DMS 273 (cell line): ENCODE data around the gene TERB1.

Experiments
- DNase-seq: peaks from one replicate; lab custom pipeline; 2025; ENCODE audit not compliant: unreplicated experiment; lab: John Stamatoyannopoulos, UW

Gene TERB1, protein sequence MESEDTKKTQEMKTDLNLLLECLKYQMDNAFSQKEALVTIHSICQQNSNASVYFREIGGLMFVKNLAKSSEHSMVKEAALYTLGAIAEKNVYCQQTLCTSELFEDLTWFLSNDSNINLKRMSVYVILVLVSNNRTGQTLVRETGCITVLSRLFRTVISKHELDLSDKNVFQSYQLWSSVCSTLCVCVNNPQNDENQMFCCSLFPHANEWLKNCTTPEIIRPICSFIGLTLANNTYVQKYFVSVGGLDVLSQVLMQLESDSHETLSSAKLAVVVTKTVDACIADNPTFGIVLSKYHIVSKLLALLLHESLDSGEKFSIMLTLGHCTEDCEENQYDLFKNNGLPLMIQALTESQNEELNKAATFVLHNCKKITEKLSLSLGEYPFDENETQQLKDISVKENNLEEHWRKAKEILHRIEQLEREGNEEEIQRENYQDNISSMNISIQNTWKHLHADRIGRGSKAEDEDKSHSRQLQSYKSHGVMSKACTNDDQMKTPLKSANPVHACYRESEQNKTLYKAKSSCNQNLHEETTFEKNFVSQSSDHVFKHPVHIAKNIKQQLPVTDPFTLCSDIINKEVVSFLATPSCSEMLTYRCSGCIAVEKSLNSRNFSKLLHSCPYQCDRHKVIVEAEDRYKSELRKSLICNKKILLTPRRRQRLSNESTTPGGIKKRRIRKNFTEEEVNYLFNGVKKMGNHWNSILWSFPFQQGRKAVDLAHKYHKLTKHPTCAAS

DNA sequence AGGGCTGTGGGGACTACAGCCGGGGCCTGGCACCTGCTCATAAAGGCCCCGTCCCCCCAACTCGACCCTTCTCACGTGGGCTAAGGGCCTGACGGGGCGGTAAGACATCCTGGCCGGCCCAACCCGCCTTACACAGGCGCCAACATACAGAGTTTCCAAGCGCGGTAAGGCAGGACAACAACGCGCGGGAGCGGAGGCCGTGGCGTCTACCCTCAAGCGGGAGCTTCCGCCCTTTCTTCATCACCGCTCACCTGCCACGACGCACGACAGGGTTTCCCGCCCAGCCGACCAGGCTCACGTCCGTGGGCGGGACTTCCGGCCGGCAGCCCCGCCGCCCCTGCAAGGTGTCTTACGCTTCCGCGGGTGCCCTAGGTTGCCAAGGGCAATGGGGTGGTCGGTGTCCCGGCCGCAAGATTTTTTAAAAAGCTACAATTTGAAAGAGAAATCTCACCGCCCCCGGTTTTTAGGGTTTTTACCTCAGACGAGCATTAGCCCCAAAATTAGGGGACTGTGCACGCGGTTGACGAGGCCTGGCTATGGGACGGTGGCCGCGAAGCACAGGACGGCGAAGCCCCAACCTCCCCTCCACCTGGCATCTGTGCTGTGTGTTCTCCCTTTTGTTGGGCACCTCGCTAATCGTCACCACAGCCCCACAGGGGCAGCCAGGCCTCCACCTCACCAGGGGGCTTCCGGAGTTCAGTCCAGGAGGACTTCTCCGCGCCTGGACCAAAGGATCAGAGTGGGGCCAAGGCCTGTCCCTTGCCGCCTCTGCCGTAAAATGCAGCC is at the start of gene TERB1:
TSS of gene TERB1 (minus strand) at position 265 of the 786 bp plus-strand sequence. CDS start 4,786 bp downstream, outside the sequence.
- no peak for DNase-seq

DNA sequence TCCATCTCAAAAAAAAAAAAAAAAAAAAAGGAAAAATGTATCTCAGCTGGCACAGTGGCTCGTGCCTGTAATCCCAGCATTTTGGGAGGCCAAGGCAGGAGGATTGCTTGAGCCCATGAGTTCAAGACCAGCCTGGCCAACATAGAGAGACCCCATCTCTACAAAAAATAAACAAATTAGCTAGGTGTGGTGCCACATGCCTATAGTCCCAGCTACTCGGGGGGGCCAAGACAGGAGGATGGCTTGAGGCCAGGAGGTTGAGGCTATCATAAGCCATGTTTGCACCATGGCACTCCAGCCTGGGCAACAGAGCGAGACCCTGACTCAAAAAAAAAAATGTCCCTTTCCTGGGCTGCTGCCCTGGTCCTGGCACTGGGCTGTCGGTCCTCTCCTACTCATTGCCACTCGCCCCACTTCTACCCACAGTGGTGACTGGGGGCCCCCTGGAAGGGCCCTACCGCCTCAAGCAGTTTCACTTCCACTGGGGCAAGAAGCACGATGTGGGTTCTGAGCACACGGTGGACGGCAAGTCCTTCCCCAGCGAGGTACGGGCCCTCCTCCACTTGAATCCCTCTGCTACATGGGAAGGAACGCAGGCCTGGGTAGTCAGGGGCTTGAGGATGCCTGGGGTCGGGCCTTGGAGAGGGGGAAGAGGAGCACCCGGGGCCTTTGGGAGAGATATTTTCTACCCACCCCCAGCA is 48.9 kb upstream of the TERB1 start:
- no peak for DNase-seq

DNA sequence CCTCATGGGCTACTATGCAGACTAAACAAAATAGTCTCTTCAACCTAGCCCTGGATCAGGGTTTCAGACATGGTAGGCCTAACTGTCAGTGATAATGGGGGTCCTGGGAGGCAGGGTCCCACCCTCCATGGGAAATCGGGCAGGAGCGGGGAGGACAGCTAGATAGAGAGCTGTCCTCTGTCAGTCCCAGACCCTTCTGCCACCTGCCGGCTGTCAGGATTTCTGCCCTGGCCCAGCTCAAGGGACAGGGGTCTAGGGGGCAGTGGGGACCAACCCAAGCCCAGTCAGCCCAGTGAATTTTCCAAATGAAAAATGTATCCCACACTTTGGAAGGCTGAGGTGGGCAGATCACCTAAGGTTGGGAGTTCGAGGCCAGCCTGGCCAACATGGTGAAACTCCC is 48.2 kb upstream of the TERB1 start:
- DNase-seq, result no peak

DNA sequence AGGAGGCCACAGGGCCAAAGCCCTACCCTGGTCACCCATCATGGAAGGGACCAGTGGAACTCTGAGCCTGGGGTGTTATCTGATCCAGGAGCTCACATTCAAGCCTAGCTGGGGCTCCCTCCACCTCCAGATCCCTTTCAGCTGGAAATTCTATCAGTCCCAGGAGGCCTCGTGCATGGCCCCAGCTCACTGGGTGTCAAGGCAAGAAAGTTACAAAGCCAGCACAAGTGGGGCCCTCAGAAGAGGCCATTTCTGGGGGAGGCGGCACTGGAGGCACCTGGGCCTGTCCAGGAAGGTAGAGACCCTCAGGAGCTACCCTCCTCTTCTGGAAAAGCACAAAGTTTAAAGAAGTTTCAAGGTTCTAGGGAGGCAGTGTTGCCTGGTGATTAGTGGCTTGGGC is 47.6 kb upstream of the TERB1 start:
- no peak for DNase-seq

DNA sequence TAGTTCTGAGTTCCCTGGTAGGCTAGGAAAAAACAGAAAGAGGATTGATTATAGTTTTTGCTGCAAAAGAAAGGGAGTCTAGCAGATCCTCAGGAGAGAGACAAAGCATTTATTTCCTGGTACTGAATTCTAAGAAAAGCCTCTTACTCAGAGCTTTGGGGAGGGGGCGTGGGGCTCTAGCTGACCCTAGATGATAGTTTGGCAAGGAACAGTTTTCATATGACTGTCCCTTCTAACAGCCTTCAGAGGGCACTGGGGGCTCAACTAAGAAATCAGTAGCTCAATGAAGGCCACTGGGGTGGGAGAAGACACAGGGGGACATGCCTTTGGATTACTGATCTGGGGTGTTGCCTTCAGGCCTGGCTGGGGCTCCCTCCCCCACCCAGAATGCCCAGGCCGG is 46.8 kb upstream of the TERB1 start:
- DNase-seq, result no peak

DNA sequence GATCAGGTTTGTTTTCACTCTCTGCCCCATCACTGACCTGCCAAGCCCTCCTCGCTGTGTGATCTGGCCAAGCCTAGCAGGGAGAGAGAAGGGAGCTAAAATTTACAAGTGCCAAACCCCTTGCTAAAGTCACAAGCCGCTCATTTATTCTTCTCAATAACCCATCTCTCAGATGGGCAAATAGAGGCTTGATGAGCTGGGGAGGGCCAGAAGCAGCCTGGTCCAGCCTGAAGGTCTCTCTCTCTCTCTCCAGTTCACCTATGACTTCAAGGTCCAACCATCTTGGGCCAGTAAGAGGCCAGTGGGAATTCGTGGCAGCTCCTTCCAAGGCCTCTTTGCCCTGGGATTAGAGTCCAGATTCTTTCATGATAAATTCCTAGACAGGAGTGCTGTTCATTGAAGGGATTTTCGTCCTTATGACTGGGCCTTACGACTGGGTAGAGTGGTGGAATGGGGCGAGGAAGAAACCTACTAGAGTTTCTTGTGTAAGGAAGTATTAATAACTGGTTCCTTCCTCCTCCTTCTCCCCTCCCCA is 46.2 kb upstream of the TERB1 start:
- DNase-seq, result no peak

DNA sequence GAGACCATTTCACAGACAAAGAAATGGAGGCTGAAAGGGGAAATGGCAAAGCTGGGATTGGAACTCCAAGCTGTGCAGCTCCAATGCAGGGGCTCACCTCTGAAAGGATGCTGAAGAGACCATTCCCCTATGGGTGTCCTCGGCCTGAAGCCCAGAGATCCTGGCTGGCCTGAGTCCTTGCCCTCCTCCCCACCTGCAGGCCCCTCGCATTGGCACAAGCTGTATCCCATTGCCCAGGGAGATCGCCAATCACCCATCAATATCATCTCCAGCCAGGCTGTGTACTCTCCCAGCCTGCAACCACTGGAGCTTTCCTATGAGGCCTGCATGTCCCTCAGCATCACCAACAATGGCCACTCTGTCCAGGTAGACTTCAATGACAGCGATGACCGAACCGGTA is 45.4 kb upstream of the TERB1 start:
- no peak for DNase-seq

DNA sequence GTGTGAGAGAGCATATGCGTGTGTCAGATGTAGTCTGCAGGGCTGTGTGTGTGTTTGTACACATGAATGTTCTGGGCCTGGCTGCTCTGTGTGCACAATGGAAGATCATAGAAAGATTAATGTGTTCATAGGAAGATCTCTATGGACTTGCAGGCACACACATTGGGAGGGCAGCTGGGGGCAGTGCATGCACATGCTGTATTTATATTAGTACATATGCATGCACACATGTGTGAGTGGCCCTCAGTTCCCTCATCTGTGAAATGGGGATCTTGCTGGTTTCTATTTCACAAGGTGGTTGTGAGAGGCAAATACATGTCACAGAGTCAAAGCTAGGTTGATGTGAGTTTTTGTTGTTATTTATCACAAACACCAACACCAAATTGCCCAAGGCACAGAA is 44.9 kb upstream of the TERB1 start:
- no peak for DNase-seq

DNA sequence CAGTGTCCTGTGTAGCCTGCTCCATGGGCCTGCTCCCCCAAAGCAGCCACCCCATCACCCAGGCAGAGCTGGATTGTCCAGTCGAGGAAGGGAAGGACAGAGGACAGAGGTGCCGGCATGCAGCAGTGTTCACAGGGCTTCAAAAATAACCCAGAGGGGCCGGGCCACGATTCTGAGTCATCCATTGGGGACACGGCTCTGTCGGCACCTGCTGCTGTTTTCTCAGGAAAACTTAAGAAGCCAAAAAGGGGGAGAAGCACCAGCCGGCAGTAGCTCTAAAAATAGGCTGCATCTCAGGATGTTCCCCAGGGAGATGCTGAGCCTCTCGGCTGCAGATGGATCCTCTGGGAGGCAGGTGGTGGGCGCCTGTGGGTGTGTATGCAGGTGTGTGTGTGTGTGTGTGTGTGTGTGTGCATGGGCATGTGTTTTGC is 44.4 kb upstream of the TERB1 start:
- DNase-seq, result peak; percentile 86

DNA sequence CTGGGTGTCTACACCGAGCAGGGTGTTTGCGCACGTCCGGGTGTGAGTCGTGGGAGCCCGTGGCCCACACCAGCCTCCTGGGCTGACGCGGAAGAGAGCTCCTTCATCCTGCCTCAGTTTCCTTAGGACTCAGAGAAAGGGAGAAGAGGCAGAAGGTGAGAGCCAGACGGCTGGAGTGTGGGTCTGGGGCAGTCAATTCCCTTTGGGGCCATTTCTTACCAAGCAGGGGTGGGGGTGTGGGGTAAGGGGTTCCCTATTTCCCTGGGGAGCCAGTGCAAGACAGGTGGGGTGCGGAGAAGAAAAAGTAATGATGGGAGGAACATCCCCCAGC is 43.7 kb upstream of the TERB1 start:
- no peak for DNase-seq

DNA sequence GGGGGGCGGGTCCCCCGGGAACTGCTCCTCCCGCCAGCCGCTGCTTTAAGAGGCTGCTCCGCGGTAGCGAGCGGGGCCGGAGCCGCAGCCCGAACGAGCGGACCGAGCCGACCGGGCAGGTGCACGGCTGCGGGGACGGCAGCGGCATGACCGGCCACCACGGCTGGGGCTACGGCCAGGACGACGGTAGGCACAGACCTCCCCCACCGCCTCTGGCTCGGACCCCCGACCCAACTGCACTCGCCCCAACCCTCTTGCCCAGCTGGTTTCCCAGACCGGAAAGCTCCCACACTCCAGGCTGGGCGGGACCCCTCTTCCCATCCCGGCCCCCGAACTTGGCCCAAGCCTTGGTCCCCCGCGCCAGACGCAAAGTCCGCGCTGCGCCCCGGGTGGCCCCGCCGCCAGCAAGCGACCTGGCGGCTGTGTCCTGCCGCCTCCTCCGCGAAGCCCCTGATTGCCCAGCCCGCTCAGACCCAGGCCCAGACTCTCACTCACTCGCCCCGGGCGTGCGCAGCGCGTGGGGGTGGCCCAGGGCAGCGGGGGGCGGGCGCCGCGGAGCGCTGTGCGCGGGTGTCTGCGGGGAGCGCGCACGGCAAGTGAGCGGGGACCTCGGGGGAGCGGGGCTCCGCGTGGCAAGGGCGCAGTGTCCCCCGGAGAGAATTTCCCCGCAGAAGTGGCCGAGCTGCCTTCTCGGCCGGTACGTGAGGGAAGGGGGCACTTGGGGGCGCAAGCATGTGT is 43.1 kb upstream of the TERB1 start, which contains the start of gene CA7:
TSS of gene CA7 (plus strand) at position 73 of the 738 bp plus-strand sequence. CDS start at position 147, 74 bp downstream.
- peak; percentile 48 for DNase-seq

DNA sequence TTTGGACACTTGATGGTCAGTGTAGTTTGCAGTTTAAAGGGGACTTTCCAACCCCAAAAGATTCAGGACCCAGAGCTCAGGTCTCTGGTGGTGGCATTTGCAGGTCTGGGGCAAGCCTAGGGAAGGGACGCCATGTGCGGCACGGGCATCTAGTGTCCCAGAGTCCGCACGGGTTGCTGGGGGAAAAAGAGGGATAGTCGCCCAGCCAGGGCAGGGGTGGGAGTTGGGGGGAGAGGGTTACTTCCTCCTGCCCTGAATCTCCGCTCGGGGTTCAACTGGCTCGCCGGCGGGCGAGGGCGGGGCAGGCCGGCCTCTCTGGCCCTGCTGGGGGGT is 42.6 kb upstream of the TERB1 start:
- no peak for DNase-seq

DNA sequence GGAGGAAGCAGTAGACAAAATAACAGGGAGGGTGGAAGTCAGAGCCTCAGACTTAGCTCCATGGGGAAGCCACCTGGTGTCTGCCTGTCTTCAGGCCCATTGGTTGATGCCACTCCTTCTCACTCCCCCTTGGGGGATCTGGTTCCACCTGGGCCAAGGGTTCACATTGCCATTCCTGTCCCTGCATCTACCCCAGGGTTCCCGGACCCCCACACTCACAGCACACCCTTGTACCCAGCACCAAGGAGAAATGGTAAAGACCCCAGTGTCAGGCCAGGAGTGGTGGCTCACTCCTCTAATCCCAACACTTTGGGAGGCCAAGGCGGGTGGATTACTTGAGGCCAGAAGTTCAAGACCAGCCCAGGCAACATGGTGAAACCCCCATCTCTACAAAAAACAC is 41.8 kb upstream of the TERB1 start:
- DNase-seq, result no peak

DNA sequence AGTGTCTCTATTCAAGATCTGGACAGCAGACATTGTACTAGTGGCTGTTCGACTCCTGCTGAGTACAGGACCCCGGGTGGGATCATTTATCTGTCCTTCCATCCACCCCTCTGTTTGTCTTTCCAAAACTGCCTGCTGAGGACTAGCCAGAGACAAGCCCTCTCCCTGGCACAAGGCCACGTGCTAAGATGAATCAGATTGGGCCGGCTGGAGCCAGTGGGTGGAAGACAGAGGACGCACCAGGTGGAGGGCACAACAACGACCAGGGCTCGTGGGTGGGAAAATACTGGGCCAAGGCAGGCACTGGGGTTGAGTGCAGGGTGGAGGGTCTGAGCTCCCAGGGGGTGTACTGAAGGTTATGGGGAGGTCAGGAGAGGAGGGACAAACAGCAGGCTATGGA is 41.4 kb upstream of the TERB1 start:
- DNase-seq, result peak; percentile 66

DNA sequence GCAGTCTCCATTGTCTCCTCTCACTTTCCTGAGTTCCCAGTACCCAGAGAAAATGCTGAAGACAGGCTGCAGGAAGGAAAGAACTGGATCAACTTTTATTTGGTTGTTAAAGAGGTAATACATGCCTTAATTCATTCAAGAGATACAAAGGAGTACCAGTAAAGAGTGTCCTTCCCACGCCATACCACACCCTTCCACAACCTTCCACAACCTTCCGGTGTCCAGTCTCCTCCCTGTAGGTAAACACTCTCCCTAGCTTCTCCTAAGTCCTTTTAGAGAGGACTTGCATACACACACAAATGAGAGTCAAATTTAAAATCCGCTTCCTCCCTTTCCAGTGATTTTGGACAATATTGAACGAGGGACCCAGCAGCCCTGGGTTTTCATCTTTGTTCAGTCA is 40.0 kb upstream of the TERB1 start:
- no peak for DNase-seq

DNA sequence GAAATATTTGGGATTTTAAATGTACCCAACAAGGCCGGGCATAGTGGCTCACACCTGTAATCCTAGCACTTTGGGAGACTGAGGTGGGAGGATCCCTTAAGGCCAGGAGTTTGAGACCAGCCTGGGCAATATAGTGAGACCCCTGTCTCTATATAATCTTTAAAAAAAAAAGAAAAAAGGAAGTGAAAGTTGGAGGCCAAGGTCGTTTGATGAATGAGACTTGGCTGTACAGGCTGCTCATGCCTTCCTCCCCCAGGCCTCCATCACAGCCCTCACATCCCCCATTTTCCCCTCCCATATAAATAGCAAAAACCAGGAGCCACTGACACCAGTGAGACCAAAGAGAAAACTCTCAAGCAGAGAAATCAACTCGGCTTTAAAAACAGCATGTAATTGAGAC is 39.5 kb upstream of the TERB1 start:
- DNase-seq, result no peak

DNA sequence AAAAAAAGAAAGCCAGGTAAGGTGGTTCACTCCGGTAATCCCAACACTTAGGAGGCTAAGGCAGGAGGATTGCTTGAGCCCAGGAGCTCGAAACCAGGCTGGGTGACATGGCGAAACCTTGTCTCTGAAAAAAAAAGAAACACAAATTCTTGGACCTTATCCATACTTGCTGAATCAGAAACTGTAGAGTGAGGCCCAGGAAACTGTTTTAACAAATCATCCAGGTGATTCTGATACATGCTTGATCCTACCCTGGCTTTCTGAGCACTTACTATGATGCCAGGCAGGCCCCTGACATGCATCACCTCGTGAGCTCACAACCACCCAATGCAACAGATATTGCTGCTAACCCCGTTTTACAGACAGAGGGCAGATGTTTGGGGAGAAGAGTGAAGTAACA is 33.4 kb upstream of the TERB1 start:
- no peak for DNase-seq

DNA sequence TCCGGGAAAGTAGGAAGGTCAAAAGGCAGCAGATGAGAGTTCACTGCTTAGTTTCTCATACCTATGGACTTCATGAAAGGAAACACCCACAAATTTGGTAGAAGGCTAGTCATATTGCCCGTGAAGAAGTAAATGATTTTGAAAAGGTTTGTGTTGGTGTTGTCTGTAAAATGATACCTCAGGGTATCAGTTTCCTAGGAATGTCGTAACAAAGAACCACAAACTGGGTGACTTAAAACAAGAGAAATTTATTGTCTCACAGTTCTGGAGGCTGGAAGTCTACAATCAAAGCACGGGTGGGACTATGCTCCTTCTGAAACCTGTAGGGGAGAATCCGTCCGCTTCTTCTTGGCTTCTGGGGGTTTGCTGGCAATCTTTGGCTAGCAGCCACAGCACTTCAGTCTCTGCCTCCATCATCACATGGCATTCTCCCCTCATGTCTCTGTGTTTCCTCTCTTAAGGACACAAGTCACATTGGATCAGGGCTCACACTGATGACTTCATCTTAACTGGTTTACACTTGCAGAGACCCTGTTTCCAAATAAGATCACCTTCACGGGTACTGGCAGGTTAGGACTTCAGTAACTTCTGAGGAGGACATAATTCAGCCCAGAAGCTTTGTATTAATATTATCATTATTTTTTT is 31.4 kb upstream of the TERB1 start:
- DNase-seq, result no peak

DNA sequence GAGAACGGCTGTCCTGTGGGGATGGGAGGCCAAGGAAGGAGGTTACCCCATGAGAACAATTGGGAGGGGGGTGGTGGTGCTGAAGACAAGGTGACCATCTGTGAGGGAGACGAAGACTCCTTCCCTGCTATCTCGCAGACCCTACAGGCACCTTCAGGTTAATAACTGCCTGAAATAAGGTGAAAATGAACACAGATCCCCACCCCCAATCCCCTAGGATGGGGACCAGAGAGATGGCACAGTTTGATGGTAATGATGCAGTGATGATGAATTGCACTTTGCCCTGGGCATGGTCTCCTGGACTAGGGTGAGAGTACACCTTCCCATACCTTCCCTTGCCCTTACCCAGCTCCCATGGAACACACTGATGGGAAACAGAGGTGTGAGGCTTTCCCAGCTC is 30.8 kb upstream of the TERB1 start:
- DNase-seq, result no peak
